Activated T-helper 1 cell treated with anti-CD3 and anti-CD28 coated beads, Interleukin-12 subunit alpha, Interleukin-12 subunit beta, Interleukin-2, Interleukin-4 antibody, amounts not matched to agents 30 ng/mL and 10 ng/mL and 1 ng/mL, durations not matched to agents 14 hours and 24 hours and 36 hours (primary cell): ENCODE measurements around the gene DHX32. TPM values are rescaled to one million over a fixed set of nuclear protein-coding genes. Genes with fewer than 3 reads are reported as not detected.
"Not testable (repeated sequence)": the region's sequence is repeated elsewhere in the genome, so short reads cannot be mapped to it uniquely, and the experiment has no call there.

ENCODE experiments used
- DNase-seq: peaks from one replicate; pipeline ENCODE4 v3.0.0; 2021; ENCODE audit warnings: low spot score
- H3K27ac Mint-ChIP-seq: one replicate; pipeline ENCODE4 v1.8.0; 2021; ENCODE audit warnings: mild to moderate bottlenecking, mixed read lengths
- H3K27me3 Mint-ChIP-seq: one replicate; pipeline ENCODE4 v1.8.0; 2022; ENCODE audit warnings: mild to moderate bottlenecking, moderate library complexity, mixed read lengths; ENCODE audit not compliant: insufficient read depth
- H3K36me3 Mint-ChIP-seq: one replicate; pipeline ENCODE4 v1.8.0; 2021; ENCODE audit warnings: low read depth, mixed read lengths
- H3K4me1 Mint-ChIP-seq: one replicate; pipeline ENCODE4 v1.8.0; 2021; ENCODE audit warnings: low read depth, mixed read lengths
- H3K4me3 Mint-ChIP-seq: one replicate; pipeline ENCODE4 v1.8.0; 2021; ENCODE audit warnings: mild to moderate bottlenecking, moderate library complexity, mixed read lengths
- H3K9me3 Mint-ChIP-seq: one replicate; pipeline ENCODE4 v1.8.0; 2021; ENCODE audit warnings: mixed read lengths
- intact Hi-C: fragments of 100-400 bp; cut with micrococcal nuclease; formaldehyde crosslinking; loops from one replicate; pipeline ENCODE4 v1.15.1; 2024
- total RNA-seq: library from RNA; stranded (reverse); gene quantifications from 2 replicates; pipeline ENCODE4 v1.2.3, GENCODE V29; 2022

DHX32 gene
- total RNA-seq, 1 donor from 2014 or later: 13.0 TPM

- DNase-seq, H3K36me3 Mint-ChIP-seq, intact Hi-C loops, H3K9me3 Mint-ChIP-seq, H3K27me3 Mint-ChIP-seq, H3K4me3 Mint-ChIP-seq, H3K4me1 Mint-ChIP-seq, H3K27ac Mint-ChIP-seq: not testable (repeated sequence)
These were observed 27.7 kb upstream of the DHX32 start for GRCh38 chr10:125908813-125909212.

- H3K4me3 Mint-ChIP-seq, H3K4me1 Mint-ChIP-seq, H3K27me3 Mint-ChIP-seq, DNase-seq, H3K36me3 Mint-ChIP-seq, H3K9me3 Mint-ChIP-seq, intact Hi-C loops, H3K27ac Mint-ChIP-seq: not testable (repeated sequence)
These were observed 26.5 kb upstream of the DHX32 start for GRCh38 chr10:125907598-125907997.

- H3K4me1 Mint-ChIP-seq, H3K9me3 Mint-ChIP-seq, intact Hi-C loops, H3K27me3 Mint-ChIP-seq, H3K4me3 Mint-ChIP-seq, H3K27ac Mint-ChIP-seq, H3K36me3 Mint-ChIP-seq, DNase-seq: not testable (repeated sequence)
These were observed 24.2 kb upstream of the DHX32 start for GRCh38 chr10:125905069-125905994.

GRCh38 chr10:125903135-125903640 lies 22.1 kb upstream of the DHX32 start:
- H3K36me3 Mint-ChIP-seq, intact Hi-C loops, H3K9me3 Mint-ChIP-seq, H3K4me1 Mint-ChIP-seq, H3K4me3 Mint-ChIP-seq, H3K27ac Mint-ChIP-seq, DNase-seq: not testable (repeated sequence)
- H3K27me3 Mint-ChIP-seq: peaks cover 15% of the 10 kb centered on the region

GRCh38 chr10:125900963-125901362 lies 19.9 kb upstream of the DHX32 start:
- H3K4me1 Mint-ChIP-seq, H3K27ac Mint-ChIP-seq, H3K9me3 Mint-ChIP-seq, H3K36me3 Mint-ChIP-seq, intact Hi-C loops, H3K4me3 Mint-ChIP-seq, DNase-seq: not testable (repeated sequence)
- peaks cover 26% of the 10 kb centered on the region for H3K27me3 Mint-ChIP-seq

GRCh38 chr10:125897317-125897716 lies 16.2 kb upstream of the DHX32 start:
- intact Hi-C loops, H3K27ac Mint-ChIP-seq, H3K36me3 Mint-ChIP-seq, H3K9me3 Mint-ChIP-seq, DNase-seq: not testable (repeated sequence)
- Mint-ChIP-seq H3K4me3 (peak overlapping the region; percentile 89), H3K4me1 (peaks cover 16% of the 10 kb centered on the region), H3K27me3 (peaks cover 40% of the 10 kb centered on the region)

- intact Hi-C loops: loop anchor here (1.0 kb wide), 2 partner anchors 73 to 177 kb away; partner anchors contain the start of genes BCCIP, EDRF1 and UROS
- peaks cover 16% of the 10 kb centered on the region for H3K4me1 Mint-ChIP-seq
- not testable (repeated sequence) for H3K9me3 Mint-ChIP-seq, H3K36me3 Mint-ChIP-seq
- H3K27me3 Mint-ChIP-seq: peaks cover 40% of the 10 kb centered on the region
- peak; percentile 78 for DNase-seq
- peak within 1 kb of the TSS; percentile 82 for H3K27ac Mint-ChIP-seq
- H3K4me3 Mint-ChIP-seq: peak within 1 kb of the TSS; percentile 89
These were observed 15.2 kb upstream of the DHX32 start, which contains the start of gene FANK1 for GRCh38 chr10:125896088-125896934. Gene FANK1, plus strand, starts transcription at chr10:125896564. Its CDS starts 79 bp downstream, at chr10:125896643.

GRCh38 chr10:125895130-125896087 lies 14.3 kb upstream of the DHX32 start:
- peaks cover 16% of the 10 kb centered on the region for H3K4me1 Mint-ChIP-seq
- intact Hi-C loops: loop anchor here (1.0 kb wide), 2 partner anchors 72 to 176 kb away; partner anchors contain the start of genes BCCIP, EDRF1 and UROS
- H3K9me3 Mint-ChIP-seq, H3K36me3 Mint-ChIP-seq: not testable (repeated sequence)
- peak overlapping the region; percentile 82 for H3K27ac Mint-ChIP-seq
- H3K27me3 Mint-ChIP-seq: peaks cover 37% of the 10 kb centered on the region
- H3K4me3 Mint-ChIP-seq: peak overlapping the region; percentile 88
- DNase-seq: peak; percentile 20

- Mint-ChIP-seq H3K4me1 (peaks cover 16% of the 10 kb centered on the region), H3K27me3 (peaks cover 32% of the 10 kb centered on the region)
- H3K27ac Mint-ChIP-seq, H3K4me3 Mint-ChIP-seq, DNase-seq, H3K9me3 Mint-ChIP-seq, H3K36me3 Mint-ChIP-seq, intact Hi-C loops: not testable (repeated sequence)
These were observed 13.1 kb upstream of the DHX32 start for GRCh38 chr10:125894176-125894575.

GRCh38 chr10:125892402-125892801 lies 11.3 kb upstream of the DHX32 start:
- H3K36me3 Mint-ChIP-seq, intact Hi-C loops, H3K9me3 Mint-ChIP-seq, H3K4me3 Mint-ChIP-seq, H3K27ac Mint-ChIP-seq, DNase-seq: not testable (repeated sequence)
- H3K27me3 Mint-ChIP-seq: peaks cover 24% of the 10 kb centered on the region
- peaks cover 15% of the 10 kb centered on the region for H3K4me1 Mint-ChIP-seq

- H3K9me3 Mint-ChIP-seq, DNase-seq, H3K4me3 Mint-ChIP-seq, intact Hi-C loops, H3K4me1 Mint-ChIP-seq, H3K27ac Mint-ChIP-seq, H3K27me3 Mint-ChIP-seq, H3K36me3 Mint-ChIP-seq: not testable (repeated sequence)
These were observed 8.3 kb upstream of the DHX32 start for GRCh38 chr10:125889441-125889840.
